Endothelial cell of umbilical vein (primary cell): ENCODE data around the gene RPRD1A. TPM values are rescaled to one million over a fixed set of nuclear protein-coding genes. Genes with fewer than 3 reads are reported as not detected.

ENCODE experiments used
- BruUV-seq: library from RNA; stranded (reverse); fragments of 400-500 nt; replicated peaks from 2 replicates; lab custom pipeline; 2021; lab: Mats Ljungman, UMichigan
- CTCF ChIA-PET: fragments of 300-600, 350-600 bp; sonication (Branson Sonifier 250); formaldehyde crosslinking; loops from one replicate; lab custom pipeline; 2021; ENCODE audit warnings: antibody characterized with exemption, inconsistent platforms; lab: Charles Lee
- POLR2A ChIA-PET: fragments of 300-600, 350-600 bp; sonication (Branson Sonifier 250); formaldehyde crosslinking; loops from one replicate; lab custom pipeline; 2021; ENCODE audit warnings: antibody characterized with exemption, inconsistent platforms; lab: Charles Lee
- DNase-seq: peaks from one replicate; pipeline ENCODE4 v3.0.0-alpha.2; 2011; ENCODE audit warnings: low read depth, low spot score
- FAIRE-seq: peaks from 2 replicates; lab custom pipeline; 2011; peaks lifted over from hg19 to GRCh38; lab: Jason Lieb, UNC
- H2AFZ ChIP-seq: 2 replicates; pipeline ENCODE4 v1.6.0; 2012; ENCODE audit warnings: low read depth, low read length, control low read depth, inconsistent platforms
- H3K27ac ChIP-seq: 2 replicates; pipeline ENCODE4 v1.5.1; 2011; ENCODE audit warnings: low read depth, mild to moderate bottlenecking, control low read depth, low read length, moderate library complexity; ENCODE audit not compliant: insufficient read depth
- H3K27me3 ChIP-seq, 2 experiments: 2 replicates each; pipeline versions ENCODE4 v1.6.0 to v1.6.1; 2011; ENCODE audit warnings: low read length in 2 of 2, mixed read lengths in 1 of 2; ENCODE audit not compliant: control insufficient read depth in 2 of 2, insufficient read depth in 2 of 2
- H3K36me3 ChIP-seq, 2 experiments: 2 replicates in 1 of 2; 3 replicates in 1 of 2; pipeline ENCODE4 v1.5.1; 2011; ENCODE audit warnings: low read length in 2 of 2, mild to moderate bottlenecking in 1 of 2, moderate library complexity in 1 of 2; ENCODE audit not compliant: control insufficient read depth in 2 of 2, insufficient read depth in 2 of 2; ENCODE audit errors: extremely low read depth in 1 of 2
- H3K4me1 ChIP-seq: 3 replicates; pipeline ENCODE4 v1.5.1; 2011; ENCODE audit warnings: mild to moderate bottlenecking, low read length; ENCODE audit not compliant: control insufficient read depth, insufficient read depth; ENCODE audit errors: extremely low read depth
- H3K4me2 ChIP-seq: 2 replicates; pipeline ENCODE4 v1.6.1; 2011; ENCODE audit warnings: low read length, control low read depth, mixed read lengths; ENCODE audit not compliant: insufficient read depth
- H3K4me3 ChIP-seq, 3 experiments: fragments of 200-600 bp in 1 of 3; sonication (generic), shearing (Covaris generic) in 1 of 3; replicated peaks in 1 of 3; 2 replicates each; pipeline ENCODE4 v1.5.1; 2011 to 2016; ENCODE audit warnings: control low read depth in 3 of 3, low read length in 3 of 3, mild to moderate bottlenecking in 2 of 3, inconsistent platforms in 1 of 3, low read depth in 1 of 3, moderate library complexity in 1 of 3; ENCODE audit not compliant: insufficient read depth in 1 of 3
- H3K79me2 ChIP-seq: 2 replicates; pipeline ENCODE4 v1.6.0; 2012; ENCODE audit warnings: low read length, inconsistent platforms; ENCODE audit not compliant: control insufficient read depth, insufficient read depth
- H3K9ac ChIP-seq: replicated peaks from 2 replicates; pipeline ENCODE3; 2011; ENCODE audit warnings: low read length, control low read depth; ENCODE audit not compliant: insufficient read depth; ENCODE audit errors: extremely low read depth
- H3K9me1 ChIP-seq: replicated peaks from 3 replicates; pipeline ENCODE4 v1.6.0; 2011; ENCODE audit warnings: mild to moderate bottlenecking, low read length; ENCODE audit not compliant: control insufficient read depth, insufficient read depth; ENCODE audit errors: extremely low read depth
- H3K9me3 ChIP-seq: replicated peaks from 2 replicates; pipeline ENCODE4 v1.5.1; 2012; ENCODE audit warnings: low read length, inconsistent platforms; ENCODE audit not compliant: control insufficient read depth, insufficient read depth
- H4K20me1 ChIP-seq: replicated peaks from 2 replicates; pipeline ENCODE3; 2011; ENCODE audit warnings: mild to moderate bottlenecking, low read length; ENCODE audit not compliant: control insufficient read depth, insufficient read depth; ENCODE audit errors: extremely low read depth
- CTCF ChIP-seq, 2 donors: IDR thresholded peaks; 1 replicate in 1 of 2; 2 replicates in 1 of 2; pipeline ENCODE4 v1.5.1; 2011; ENCODE audit warnings: low read length in 2 of 2, mild to moderate bottlenecking in 2 of 2, moderate library complexity in 2 of 2, control low read depth in 1 of 2, inconsistent platforms in 1 of 2, low read depth in 1 of 2; ENCODE audit not compliant: insufficient read depth in 1 of 2; ENCODE audit errors: extremely low read depth in 1 of 2
- EZH2 ChIP-seq: IDR thresholded peaks from 2 replicates; pipeline ENCODE4 v1.6.1; 2012; ENCODE audit warnings: borderline replicate concordance, low read depth, mild to moderate bottlenecking, moderate library complexity, low read length, inconsistent platforms; ENCODE audit not compliant: severe bottlenecking
- FOS ChIP-seq: IDR thresholded peaks from 2 replicates; pipeline ENCODE4 v1.6.1; 2011; ENCODE audit warnings: mild to moderate bottlenecking, low read length, moderate library complexity, borderline replicate concordance; ENCODE audit not compliant: insufficient read depth
- GATA2 ChIP-seq: IDR thresholded peaks from 2 replicates; pipeline ENCODE4 v1.7.0; 2011; ENCODE audit warnings: low read depth, mild to moderate bottlenecking, moderate library complexity, mixed read lengths, low read length; ENCODE audit not compliant: insufficient read length, insufficient read depth
- JUN ChIP-seq: IDR thresholded peaks from 2 replicates; pipeline ENCODE4 v1.6.1; 2011; ENCODE audit warnings: borderline replicate concordance, low read depth; ENCODE audit not compliant: insufficient read length, insufficient read depth
- MYC ChIP-seq: IDR thresholded peaks from one replicate; pipeline ENCODE4 v1.6.1; 2011; ENCODE audit warnings: mild to moderate bottlenecking, low read depth, low read length
- POLR2A ChIP-seq: IDR thresholded peaks from 2 replicates; pipeline ENCODE4 v1.6.1; 2012; ENCODE audit warnings: low read depth, mild to moderate bottlenecking, control low read depth, low read length
- POLR2AphosphoS5 ChIP-seq: IDR thresholded peaks from 2 replicates; pipeline ENCODE4 v1.6.1; 2012; ENCODE audit warnings: low read depth, mild to moderate bottlenecking, control low read depth, low read length, moderate library complexity; ENCODE audit not compliant: insufficient read depth
- dilution Hi-C: fragments of 300-500 bp; cut with MboI; formaldehyde crosslinking; loops from one replicate; pipeline ENCODE4 v1.15.0; 2019; ENCODE audit warnings: low sequenced_read_pairs; ENCODE audit not compliant: extremely low pct_ligation_motif_present
- intact Hi-C: fragments of 100-400 bp; cut with micrococcal nuclease; formaldehyde crosslinking; loops from one replicate; pipeline ENCODE4 v1.10.0; 2022
- polyA plus RNA-seq, 4 experiments: library from polyadenylated mRNA; depleted of rRNA in 3 of 4; stranded (reverse) in 3 of 4; unstranded in 1 of 4; fragments of >200 nt; gene quantifications; 2 replicates each; pipeline versions ENCODE4 v1.2.1 to v1.2.3, GENCODE V29; 2011 to 2012; ENCODE audit warnings: missing spikeins in 1 of 4
- total RNA-seq: library from RNA; stranded (reverse); gene quantifications from 2 replicates; pipeline ENCODE4 v1.2.3, GENCODE V29; 2021
- TF ChIP-seq, protein P1 (sequence below): IDR thresholded peaks from 2 replicates; pipeline ENCODE4 v1.6.1; 2011; ENCODE audit not compliant: insufficient read depth, insufficient read length

The RPRD1A gene
- total and polyA plus RNA-seq, 2 donors (not counting 3 experiments of a cell fraction or from before 2014, with no cell fraction given) = 13.5 to 50.7 TPM

- Histone ChIP-seq H3K27me3 (peaks cover 0 to 2% of the 10 kb centered on the region in 2 experiments), H3K79me2 (peaks cover 20% of the 10 kb centered on the region), H3K9me1 (no peaks in the 10 kb centered on the region), H3K36me3 (peaks cover 7 to 15% of the 10 kb centered on the region in 2 experiments), H3K4me2 (peak overlapping the region; percentile 95), H2AFZ (no peak overlapping the region), H4K20me1 (no peaks in the 10 kb centered on the region), H3K9ac (no peak overlapping the region), H3K4me1 (peaks cover 18% of the 10 kb centered on the region), H3K9me3 (no peaks in the 10 kb centered on the region), H3K4me3 (peak overlapping the region in 1 of 3 experiments; percentile 99), H3K27ac (no peak overlapping the region)
- DNase-seq (no peak), FAIRE-seq (no peak)
- ChIA-PET CTCF (interaction anchor here (1.5 kb wide), 1 partner anchor 23 kb away, joined by 6 read pairs; no protein-coding TSS in a partner anchor), POLR2A (no interaction called here)
- no TSS peak for BruUV-seq
- dilution Hi-C loops (no loop called here), intact Hi-C loops (loop anchor here (5.0 to 10.0 kb wide), 4 partner anchors 389 to 731 kb away; partner anchors contain the start of genes GALNT1 and ZNF397)
- TF ChIP-seq, protein P1, sequence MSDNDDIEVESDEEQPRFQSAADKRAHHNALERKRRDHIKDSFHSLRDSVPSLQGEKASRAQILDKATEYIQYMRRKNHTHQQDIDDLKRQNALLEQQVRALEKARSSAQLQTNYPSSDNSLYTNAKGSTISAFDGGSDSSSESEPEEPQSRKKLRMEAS = no peak
- TF ChIP-seq POLR2AphosphoS5 (no peak), JUN (no peak), GATA2 (no peak), FOS (no peak), EZH2 (no peak), CTCF (IDR thresholded peaks at IDR 0.05; ENCODE audit: extremely low read depth in 1 of 2, insufficient read depth in 1 of 2, low read depth in 1 of 2, low read length in 2 of 2) (no peak), POLR2A (no peak), MYC (no peak)
Observed at GRCh38 chr18:35973650-35974049, 93.7 kb downstream of the RPRD1A start.
